Measurements from ENCODE around the gene HEATR3. TPM values are rescaled to one million over a fixed set of nuclear protein-coding genes. Genes with fewer than 3 reads are reported as not detected.

HEATR3 gene
- total RNA-seq, 2 experiments from 2014 or later, result 17.6 to 18.6 TPM

- peaks cover 18% of the 10 kb centered on the region for H3K9me3 Mint-ChIP-seq
- no peaks in the 10 kb centered on the region for H3K27me3 Mint-ChIP-seq
- no peak overlapping the region for H3K27ac Mint-ChIP-seq
- no peak for DNase-seq
- CTCF ChIA-PET, result interaction anchor here (1.4 kb wide), 1 partner anchor 34 kb away, joined by 6 read pairs; the partner anchor contains the start of gene CNEP1R1
- H3K36me3 Mint-ChIP-seq, result peaks cover 7% of the 10 kb centered on the region
- no peaks in the 10 kb centered on the region for H3K4me1 Mint-ChIP-seq (ENCODE audit: low read depth)
- POLR2A ChIA-PET, result no interaction called here
- intact Hi-C loops (cut with micrococcal nuclease), result no loop called here
- no peak overlapping the region for H3K4me3 Mint-ChIP-seq
Observed at GRCh38 chr16:50059111-50059510, 6.7 kb upstream of the HEATR3 start.

DNA sequence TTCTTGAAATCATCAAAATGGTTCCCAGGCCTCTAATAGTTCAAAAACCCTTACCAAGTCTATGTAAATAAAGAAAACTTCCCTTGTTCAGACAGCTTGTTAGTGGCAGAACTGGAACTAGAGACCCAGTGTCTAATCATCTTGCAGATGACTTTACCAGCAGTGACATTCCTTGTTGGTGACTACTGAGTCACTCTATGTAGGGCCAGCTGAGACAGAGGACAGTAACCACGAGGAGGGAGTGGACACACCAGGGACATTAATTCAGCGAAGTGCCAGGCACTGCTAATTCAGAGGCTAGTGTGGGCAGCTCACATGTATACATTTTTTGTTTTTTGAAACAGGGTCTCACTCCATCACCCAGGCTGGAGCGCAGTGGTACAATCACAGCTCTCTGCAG lies 6.1 kb upstream of the HEATR3 start:
- no peak overlapping the region for H3K27ac Mint-ChIP-seq
- no peak overlapping the region for H3K4me3 Mint-ChIP-seq
- H3K4me1 Mint-ChIP-seq (ENCODE audit: low read depth), result no peaks in the 10 kb centered on the region
- H3K9me3 Mint-ChIP-seq, result peaks cover 18% of the 10 kb centered on the region
- POLR2A ChIA-PET, result no interaction called here
- H3K36me3 Mint-ChIP-seq, result peaks cover 7% of the 10 kb centered on the region
- H3K27me3 Mint-ChIP-seq, result no peaks in the 10 kb centered on the region
- intact Hi-C loops (cut with micrococcal nuclease), result no loop called here
- no peak for DNase-seq
- CTCF ChIA-PET, result interaction anchor here (1.4 kb wide), 1 partner anchor 34 kb away, joined by 6 read pairs; the partner anchor contains the start of gene CNEP1R1

DNA sequence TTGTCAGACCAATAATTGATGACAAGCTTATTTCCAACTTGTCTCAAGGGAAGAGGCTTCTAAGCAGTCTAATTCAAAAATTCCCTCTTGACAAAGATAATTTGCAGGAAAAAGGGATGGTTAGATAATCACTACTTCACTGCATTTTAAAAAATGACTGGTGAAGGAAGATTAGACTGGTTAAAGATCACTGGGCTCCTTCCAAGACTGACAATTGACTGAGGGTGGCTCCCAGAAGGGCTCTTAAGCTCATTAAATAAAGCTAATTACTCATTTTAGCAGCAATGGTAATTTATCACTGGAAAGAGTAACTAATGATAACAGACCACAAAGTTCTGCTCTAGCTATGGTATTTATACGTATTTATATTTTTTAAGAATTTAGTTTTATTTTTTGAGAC lies 4.4 kb upstream of the HEATR3 start:
- no peak for DNase-seq
- Mint-ChIP-seq H3K27ac (no peak overlapping the region), H3K27me3 (no peaks in the 10 kb centered on the region), H3K4me3 (no peak overlapping the region), H3K36me3 (peaks cover 3% of the 10 kb centered on the region), H3K4me1 (ENCODE audit: low read depth) (peaks cover 5% of the 10 kb centered on the region), H3K9me3 (peaks cover 6% of the 10 kb centered on the region)
- POLR2A ChIA-PET, result interaction anchor here (0.5 kb wide), 1 partner anchor 31 kb away, joined by 3 read pairs; no protein-coding TSS in a partner anchor
- intact Hi-C loops (cut with micrococcal nuclease), result no loop called here
- CTCF ChIA-PET, result interaction anchor here (0.7 to 1.2 kb wide), 2 partner anchors 34 to 36 kb away, joined by 4 to 5 read pairs; partner anchors contain the start of gene CNEP1R1

GRCh38 chr16:50065241-50065623 lies 538 bp upstream of the HEATR3 start:
- no peak for DNase-seq
- Mint-ChIP-seq H3K27ac (peak overlapping the region; percentile 87), H3K27me3 (no peaks in the 10 kb centered on the region), H3K4me1 (ENCODE audit: low read depth) (peaks cover 29% of the 10 kb centered on the region), H3K36me3 (peaks cover 10% of the 10 kb centered on the region), H3K4me3 (peak overlapping the region; percentile 90), H3K9me3 (no peaks in the 10 kb centered on the region)
- CTCF ChIA-PET, result interaction anchor here (0.8 to 5.5 kb wide), 3 partner anchors 40 to 741 kb away, joined by 3 to 88 read pairs (median 67); partner anchors contain the start of gene CNEP1R1
- POLR2A ChIA-PET, result interaction anchor here (1.0 to 1.5 kb wide), 3 partner anchors 40 to 203 kb away, joined by 3 to 11 read pairs (median 4); partner anchors contain the start of gene CNEP1R1
- intact Hi-C loops (cut with micrococcal nuclease), result loop anchor here (1.0 to 5.0 kb wide), 5 partner anchors 40 to 304 kb away; partner anchors contain the start of genes ADCY7, BRD7 and CNEP1R1

DNA sequence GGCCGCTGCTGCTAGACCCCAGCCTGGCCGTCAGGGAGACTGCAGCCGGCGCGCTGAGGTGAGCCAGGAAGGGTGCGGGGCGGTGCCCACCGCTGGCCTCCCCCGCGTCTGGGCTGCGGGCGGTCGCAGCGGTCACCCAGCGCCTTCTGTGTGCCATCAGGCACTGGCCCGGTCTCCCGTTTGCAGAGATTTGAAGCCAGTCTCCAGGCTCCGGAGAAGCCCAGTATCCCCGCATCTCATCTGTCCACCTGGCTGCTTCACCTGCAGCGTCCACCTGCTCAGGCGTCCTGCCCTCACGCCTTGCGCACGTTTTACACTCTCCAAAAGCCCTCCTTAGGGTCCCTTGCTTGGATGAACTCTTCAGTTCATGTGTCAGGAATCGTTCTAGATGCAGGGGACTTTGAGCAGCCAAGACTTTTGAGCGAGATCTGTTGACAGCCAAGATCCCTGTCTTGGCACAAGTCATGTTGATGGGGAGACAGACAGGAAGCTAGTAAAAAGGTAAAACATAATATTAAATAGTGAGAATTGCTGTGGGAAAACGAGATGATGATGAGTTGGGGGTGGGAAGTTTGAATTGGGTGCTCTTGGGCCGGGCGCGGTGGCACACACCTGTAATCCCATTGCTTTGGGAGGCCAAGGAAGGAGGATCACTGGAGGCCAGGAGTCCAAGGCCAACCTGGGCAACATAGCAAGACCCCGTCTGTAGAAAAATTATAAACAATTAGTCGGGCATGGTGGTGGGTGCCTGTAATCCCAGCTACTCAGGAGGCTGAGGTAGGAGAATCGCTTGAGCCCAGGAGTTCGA lies 916 bp downstream of the HEATR3 start:
- ChIA-PET CTCF (interaction anchor here (0.6 to 5.5 kb wide), 14 partner anchors 12 to 740 kb away, joined by 3 to 88 read pairs (median 4); partner anchors contain the start of genes CNEP1R1 and TENT4B), POLR2A (interaction anchor here (1.1 to 1.5 kb wide), 5 partner anchors 41 to 261 kb away, joined by 3 to 11 read pairs (median 4); partner anchors contain the start of gene CNEP1R1)
- H3K4me3 Mint-ChIP-seq, result peak overlapping the region; percentile 90
- DNase-seq, result no peak
- peak overlapping the region; percentile 82 for H3K27ac Mint-ChIP-seq
- no peaks in the 10 kb centered on the region for H3K9me3 Mint-ChIP-seq
- H3K4me1 Mint-ChIP-seq (ENCODE audit: low read depth), result peaks cover 31% of the 10 kb centered on the region
- no peaks in the 10 kb centered on the region for H3K27me3 Mint-ChIP-seq
- H3K36me3 Mint-ChIP-seq, result peaks cover 17% of the 10 kb centered on the region
- intact Hi-C loops (cut with micrococcal nuclease), result loop anchor here (1.0 to 5.0 kb wide), 5 partner anchors 36 to 201 kb away; partner anchors contain the start of gene ADCY7

GRCh38 chr16:50067290-50067853 lies 1.6 kb downstream of the HEATR3 start:
- ChIA-PET POLR2A (interaction anchor here (1.2 kb wide), 1 partner anchor 88 kb away, joined by 3 read pairs; no protein-coding TSS in a partner anchor), CTCF (interaction anchor here (0.6 to 5.5 kb wide), 17 partner anchors 11 to 739 kb away, joined by 3 to 88 read pairs (median 4); partner anchors contain the start of genes CNEP1R1 and TENT4B)

GRCh38 chr16:50068550-50068949 lies 2.8 kb downstream of the HEATR3 start:
- H3K27me3 Mint-ChIP-seq, result no peaks in the 10 kb centered on the region
- H3K4me1 Mint-ChIP-seq (ENCODE audit: low read depth), result peaks cover 45% of the 10 kb centered on the region
- no peak for DNase-seq
- peaks cover 22% of the 10 kb centered on the region for H3K36me3 Mint-ChIP-seq
- H3K4me3 Mint-ChIP-seq, result no peak overlapping the region
- intact Hi-C loops (cut with micrococcal nuclease), result loop anchor here (5.0 kb wide), 1 partner anchor 199 kb away; the partner anchor contains the start of gene ADCY7
- H3K9me3 Mint-ChIP-seq, result no peaks in the 10 kb centered on the region
- POLR2A ChIA-PET, result no interaction called here
- no peak overlapping the region for H3K27ac Mint-ChIP-seq
- CTCF ChIA-PET, result interaction anchor here (0.7 to 5.5 kb wide), 7 partner anchors 16 to 286 kb away, joined by 3 to 88 read pairs (median 4); partner anchors contain the start of gene CNEP1R1

More at GRCh38 chr16:50067290-50067853, 1.6 kb downstream of the HEATR3 start:
- Mint-ChIP-seq H3K36me3 (peaks cover 19% of the 10 kb centered on the region), H3K27me3 (no peaks in the 10 kb centered on the region), H3K4me1 (ENCODE audit: low read depth) (peaks cover 34% of the 10 kb centered on the region), H3K27ac (peak overlapping the region; percentile 34), H3K9me3 (no peaks in the 10 kb centered on the region), H3K4me3 (peak overlapping the region; percentile 90)
- peak; percentile 57 for DNase-seq
- intact Hi-C loops (cut with micrococcal nuclease), result loop anchor here (1.0 to 5.0 kb wide), 5 partner anchors 35 to 200 kb away; partner anchors contain the start of gene ADCY7

DNA sequence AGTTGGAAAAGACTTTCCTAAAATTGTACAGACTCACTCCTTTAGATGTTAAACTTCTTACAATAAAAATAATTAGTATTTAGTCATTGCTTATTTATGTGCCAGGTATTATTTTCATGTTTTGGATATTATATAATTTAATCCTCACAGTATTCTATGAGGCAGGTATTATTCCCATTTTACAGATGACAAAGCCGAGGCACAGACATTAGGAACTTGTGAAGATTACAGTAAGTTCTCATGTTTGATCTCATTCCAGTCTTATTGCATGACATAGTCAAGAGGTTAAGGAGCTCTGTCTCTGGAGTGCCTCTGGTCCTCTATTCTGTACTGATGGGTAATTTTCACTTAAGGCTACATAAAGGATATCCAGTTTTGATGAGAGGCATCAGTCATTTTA lies 3.3 kb downstream of the HEATR3 start:
- intact Hi-C loops (cut with micrococcal nuclease), result loop anchor here (5.0 kb wide), 1 partner anchor 198 kb away; the partner anchor contains the start of gene ADCY7
- Mint-ChIP-seq H3K4me3 (no peak overlapping the region), H3K36me3 (peaks cover 22% of the 10 kb centered on the region), H3K4me1 (ENCODE audit: low read depth) (peaks cover 47% of the 10 kb centered on the region), H3K9me3 (no peaks in the 10 kb centered on the region), H3K27me3 (no peaks in the 10 kb centered on the region), H3K27ac (no peak overlapping the region)
- no peak for DNase-seq
- ChIA-PET POLR2A (no interaction called here), CTCF (interaction anchor here (0.7 to 5.5 kb wide), 6 partner anchors 17 to 285 kb away, joined by 3 to 88 read pairs (median 6); partner anchors contain the start of gene CNEP1R1)

- intact Hi-C loops (cut with micrococcal nuclease), result no loop called here
- DNase-seq, result no peak
- peaks cover 42% of the 10 kb centered on the region for H3K4me1 Mint-ChIP-seq (ENCODE audit: low read depth)
- ChIA-PET CTCF (interaction anchor here (0.6 to 1.0 kb wide), 2 partner anchors 139 to 717 kb away, joined by 3 read pairs; no protein-coding TSS in a partner anchor), POLR2A (no interaction called here)
- H3K36me3 Mint-ChIP-seq, result peaks cover 27% of the 10 kb centered on the region
- H3K27me3 Mint-ChIP-seq, result no peaks in the 10 kb centered on the region
- no peak overlapping the region for H3K4me3 Mint-ChIP-seq
- H3K9me3 Mint-ChIP-seq, result no peaks in the 10 kb centered on the region
- no peak overlapping the region for H3K27ac Mint-ChIP-seq
Observed at GRCh38 chr16:50071075-50071671, 5.4 kb downstream of the HEATR3 start.

- Mint-ChIP-seq H3K27ac (no peak overlapping the region), H3K9me3 (no peaks in the 10 kb centered on the region)
Observed at GRCh38 chr16:50072730-50073129, 7.0 kb downstream of the HEATR3 start.

GRCh38 chr16:50079397-50080140 lies 13.8 kb downstream of the HEATR3 start:
- CTCF ChIA-PET, result interaction anchor here (1.3 to 1.6 kb wide), 2 partner anchors 12 to 54 kb away, joined by 3 to 5 read pairs; partner anchors contain the start of gene CNEP1R1

More at GRCh38 chr16:50072730-50073129, 7.0 kb downstream of the HEATR3 start:
- no peak overlapping the region for H3K4me3 Mint-ChIP-seq
- ChIA-PET POLR2A (no interaction called here), CTCF (interaction anchor here (1.0 to 1.5 kb wide), 2 partner anchors 48 to 138 kb away, joined by 6 to 8 read pairs; partner anchors contain the start of gene CNEP1R1)
- no peaks in the 10 kb centered on the region for H3K27me3 Mint-ChIP-seq
- no peak for DNase-seq
- peaks cover 29% of the 10 kb centered on the region for H3K36me3 Mint-ChIP-seq
- intact Hi-C loops (cut with micrococcal nuclease), result no loop called here
- H3K4me1 Mint-ChIP-seq (ENCODE audit: low read depth), result peaks cover 30% of the 10 kb centered on the region

More at GRCh38 chr16:50079397-50080140, 13.8 kb downstream of the HEATR3 start:
- H3K36me3 Mint-ChIP-seq, result peaks cover 39% of the 10 kb centered on the region
- no peaks in the 10 kb centered on the region for H3K27me3 Mint-ChIP-seq
- POLR2A ChIA-PET, result no interaction called here
- DNase-seq, result no peak
- H3K4me3 Mint-ChIP-seq, result no peak overlapping the region
- H3K27ac Mint-ChIP-seq, result no peak overlapping the region
- H3K4me1 Mint-ChIP-seq (ENCODE audit: low read depth), result peaks cover 15% of the 10 kb centered on the region
- intact Hi-C loops (cut with micrococcal nuclease), result no loop called here
- no peaks in the 10 kb centered on the region for H3K9me3 Mint-ChIP-seq

Data from activated CD4-positive, alpha-beta memory T cell treated with anti-CD3 and anti-CD28 coated beads for 36 hours (primary cell).